GM10248 (cell line): ENCODE results near the gene PSMB10.

Source experiments
- CTCF ChIA-PET: fragments of 300-600 bp; sonication (Branson Sonifier 250); formaldehyde crosslinking; extraction: SDS; loops from one replicate; lab custom pipeline; 2021; ENCODE audit warnings: antibody characterized with exemption; lab: Yijun Ruan, JAX
- POLR2A ChIA-PET: fragments of 350-650 bp; sonication (Branson Sonifier 250); formaldehyde crosslinking; extraction: SDS; loops from one replicate; lab custom pipeline; 2020; ENCODE audit warnings: antibody characterized with exemption; lab: Yijun Ruan, JAX
- DNase-seq: peaks from one replicate; pipeline ENCODE4 v3.0.0; 2012; ENCODE audit errors: extremely low spot score
- TF ChIP-seq, protein P1 (sequence below): IDR thresholded peaks from 2 replicates; pipeline ENCODE4 v1.5.1; 2012; ENCODE audit warnings: mild to moderate bottlenecking, low read depth; ENCODE audit errors: extremely low read depth, missing control alignments, control extremely low read depth

Gene PSMB10

DNA sequence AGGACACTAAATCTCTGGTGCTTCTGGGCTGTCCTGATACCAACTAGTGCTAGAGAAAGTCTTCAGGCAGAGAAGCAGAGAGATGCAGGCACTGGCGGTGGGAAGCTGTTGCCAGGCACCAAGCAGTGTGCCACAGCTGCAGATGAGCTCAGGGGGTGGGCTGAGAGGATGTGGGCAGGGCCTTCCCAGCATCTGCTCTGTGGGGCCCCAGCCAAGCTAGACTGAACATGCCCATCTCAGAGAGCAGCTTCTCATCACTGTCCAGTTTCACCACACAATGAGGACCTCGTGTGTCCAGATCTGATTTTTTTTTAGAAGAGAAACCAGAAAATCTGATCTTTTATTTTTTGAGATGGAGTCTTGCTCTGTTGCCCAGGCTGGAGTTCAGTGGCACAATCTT is 26.5 kb downstream of the PSMB10 start:
- no peak for DNase-seq
- CTCF ChIA-PET = interaction anchor here (0.9 to 2.0 kb wide), 10 partner anchors 16 to 242 kb away, joined by 3 to 13 read pairs (median 4); partner anchors contain the start of gene NRN1L
- POLR2A ChIA-PET = interaction anchor here (0.6 kb wide), 1 partner anchor 20 kb away, joined by 3 read pairs; no protein-coding TSS in a partner anchor
- TF ChIP-seq, protein P1, sequence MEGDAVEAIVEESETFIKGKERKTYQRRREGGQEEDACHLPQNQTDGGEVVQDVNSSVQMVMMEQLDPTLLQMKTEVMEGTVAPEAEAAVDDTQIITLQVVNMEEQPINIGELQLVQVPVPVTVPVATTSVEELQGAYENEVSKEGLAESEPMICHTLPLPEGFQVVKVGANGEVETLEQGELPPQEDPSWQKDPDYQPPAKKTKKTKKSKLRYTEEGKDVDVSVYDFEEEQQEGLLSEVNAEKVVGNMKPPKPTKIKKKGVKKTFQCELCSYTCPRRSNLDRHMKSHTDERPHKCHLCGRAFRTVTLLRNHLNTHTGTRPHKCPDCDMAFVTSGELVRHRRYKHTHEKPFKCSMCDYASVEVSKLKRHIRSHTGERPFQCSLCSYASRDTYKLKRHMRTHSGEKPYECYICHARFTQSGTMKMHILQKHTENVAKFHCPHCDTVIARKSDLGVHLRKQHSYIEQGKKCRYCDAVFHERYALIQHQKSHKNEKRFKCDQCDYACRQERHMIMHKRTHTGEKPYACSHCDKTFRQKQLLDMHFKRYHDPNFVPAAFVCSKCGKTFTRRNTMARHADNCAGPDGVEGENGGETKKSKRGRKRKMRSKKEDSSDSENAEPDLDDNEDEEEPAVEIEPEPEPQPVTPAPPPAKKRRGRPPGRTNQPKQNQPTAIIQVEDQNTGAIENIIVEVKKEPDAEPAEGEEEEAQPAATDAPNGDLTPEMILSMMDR = no peak

DNA sequence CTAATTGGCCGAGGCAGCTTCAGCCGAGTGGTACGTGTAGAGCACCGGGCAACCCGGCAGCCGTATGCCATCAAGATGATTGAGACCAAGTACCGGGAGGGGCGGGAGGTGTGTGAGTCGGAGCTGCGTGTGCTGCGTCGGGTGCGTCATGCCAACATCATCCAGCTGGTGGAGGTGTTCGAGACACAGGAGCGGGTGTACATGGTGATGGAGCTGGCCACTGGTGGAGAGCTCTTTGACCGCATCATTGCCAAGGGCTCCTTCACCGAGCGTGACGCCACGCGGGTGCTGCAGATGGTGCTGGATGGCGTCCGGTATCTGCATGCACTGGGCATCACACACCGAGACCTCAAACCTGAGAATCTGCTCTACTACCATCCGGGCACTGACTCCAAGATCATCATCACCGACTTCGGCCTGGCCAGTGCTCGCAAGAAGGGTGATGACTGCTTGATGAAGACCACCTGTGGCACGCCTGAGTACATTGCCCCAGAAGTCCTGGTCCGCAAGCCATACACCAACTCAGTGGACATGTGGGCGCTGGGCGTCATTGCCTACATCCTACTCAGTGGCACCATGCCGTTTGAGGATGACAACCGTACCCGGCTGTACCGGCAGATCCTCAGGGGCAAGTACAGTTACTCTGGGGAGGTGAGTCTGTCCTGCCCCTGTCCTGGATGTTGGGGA is 27.5 kb downstream of the PSMB10 start:
- ChIA-PET CTCF (interaction anchor here (0.8 to 2.3 kb wide), 5 partner anchors 19 to 237 kb away, joined by 3 to 10 read pairs (median 3); no protein-coding TSS in a partner anchor), POLR2A (no interaction called here)
- no peak for DNase-seq
- TF ChIP-seq, protein P1 = no peak

- ChIA-PET POLR2A (no interaction called here), CTCF (interaction anchor here (2.0 to 2.3 kb wide), 2 partner anchors 12 to 24 kb away, joined by 5 to 10 read pairs; no protein-coding TSS in a partner anchor)
- TF ChIP-seq, protein P1 = no peak
- DNase-seq = no peak
These were observed 29.1 kb downstream of the PSMB10 start for GRCh38 chr16:67907397-67908180.

- DNase-seq = no peak
- POLR2A ChIA-PET = no interaction called here
- TF ChIP-seq, protein P1 = no peak
- CTCF ChIA-PET = interaction anchor here (1.6 kb wide), 1 partner anchor 42 kb away, joined by 3 read pairs; no protein-coding TSS in a partner anchor
These were observed 33.8 kb downstream of the PSMB10 start for GRCh38 chr16:67902831-67903230.

DNA sequence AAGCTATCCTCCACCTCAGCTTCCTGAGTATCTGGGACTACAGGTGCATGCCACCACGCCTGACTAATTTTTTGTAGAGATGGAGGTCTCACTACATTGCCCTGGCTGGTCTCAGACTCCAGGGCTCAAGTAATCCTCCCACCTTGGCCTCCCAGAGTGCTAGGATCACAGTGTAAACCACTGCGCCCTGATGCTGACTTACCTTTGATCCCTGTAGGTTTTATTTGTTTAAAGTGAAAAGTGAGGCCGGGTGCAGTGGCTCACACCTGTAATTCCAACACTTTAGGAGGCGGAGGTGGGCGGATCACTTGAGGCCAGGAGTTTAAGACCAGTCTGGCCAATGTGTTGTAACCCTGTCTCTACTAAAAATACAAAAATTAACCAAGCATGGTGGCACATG is 34.9 kb downstream of the PSMB10 start:
- CTCF ChIA-PET = interaction anchor here (3.5 kb wide), 1 partner anchor 18 kb away, joined by 17 read pairs; the partner anchor contains the start of gene NRN1L
- DNase-seq = no peak
- POLR2A ChIA-PET = interaction anchor here (0.7 kb wide), 1 partner anchor 335 kb away, joined by 3 read pairs; no protein-coding TSS in a partner anchor
- TF ChIP-seq, protein P1 = no peak

- ChIA-PET POLR2A (no interaction called here), CTCF (interaction anchor here (0.8 to 2.4 kb wide), 11 partner anchors 11 to 376 kb away, joined by 3 to 13 read pairs (median 4); partner anchors contain the start of genes CTRL and NRN1L)
- TF ChIP-seq, protein P1 = no peak
- DNase-seq = no peak
These were observed 39.4 kb downstream of the PSMB10 start for GRCh38 chr16:67897231-67897630.
